ENCODE results near the gene BORCS8.
"Not testable (repeated sequence)": the region's sequence is repeated elsewhere in the genome, so short reads cannot be mapped to it uniquely, and the experiment has no call there.

The BORCS8 gene

DNA sequence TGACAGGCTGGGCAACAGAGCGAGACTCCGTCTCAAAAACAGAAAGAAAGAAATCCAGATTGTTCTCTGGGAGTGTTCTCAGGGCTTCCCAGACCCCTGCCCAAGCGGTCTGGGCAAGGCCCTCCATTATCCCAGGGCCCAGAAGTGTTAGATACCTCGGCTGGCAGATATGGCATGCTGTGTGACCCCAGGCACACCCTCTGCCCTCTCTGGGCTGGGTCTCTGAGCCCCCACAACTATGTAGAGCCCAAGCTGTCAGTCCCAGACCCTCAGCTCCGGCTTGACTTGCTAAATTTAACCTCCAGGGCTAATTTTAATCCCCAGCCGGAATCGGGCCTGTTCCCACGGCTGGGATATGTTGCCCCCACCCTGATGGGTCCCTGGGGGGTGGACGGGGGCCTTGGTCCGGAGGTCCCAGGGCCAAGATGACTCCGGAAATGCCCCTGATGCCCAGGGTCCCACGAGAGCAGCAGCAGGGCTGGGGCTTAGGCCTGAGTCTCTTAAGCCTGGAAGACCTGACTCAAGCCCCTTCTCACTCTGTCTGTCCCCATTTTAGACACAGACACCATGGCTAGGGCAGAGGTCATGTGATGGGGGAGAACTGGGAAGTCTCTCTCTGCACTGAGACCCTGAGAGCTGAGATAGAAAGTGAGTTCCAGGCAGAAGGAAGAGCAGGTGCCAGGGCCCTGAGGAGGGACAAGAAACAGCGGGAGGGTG is 39.1 kb downstream of the BORCS8 start:
- ATAC-seq (no peak), DNase-seq (ENCODE audit: low spot score in 2 of 2) (no peak)
- H3K36me3 Mint-ChIP-seq = peaks cover 25% of the 10 kb centered on the region
- no peak overlapping the region for H3K4me3 Mint-ChIP-seq
- H3K27ac Mint-ChIP-seq = no peak overlapping the region
- no peaks in the 10 kb centered on the region for H3K9me3 Mint-ChIP-seq
- H3K4me1 Mint-ChIP-seq = no peaks in the 10 kb centered on the region

DNA sequence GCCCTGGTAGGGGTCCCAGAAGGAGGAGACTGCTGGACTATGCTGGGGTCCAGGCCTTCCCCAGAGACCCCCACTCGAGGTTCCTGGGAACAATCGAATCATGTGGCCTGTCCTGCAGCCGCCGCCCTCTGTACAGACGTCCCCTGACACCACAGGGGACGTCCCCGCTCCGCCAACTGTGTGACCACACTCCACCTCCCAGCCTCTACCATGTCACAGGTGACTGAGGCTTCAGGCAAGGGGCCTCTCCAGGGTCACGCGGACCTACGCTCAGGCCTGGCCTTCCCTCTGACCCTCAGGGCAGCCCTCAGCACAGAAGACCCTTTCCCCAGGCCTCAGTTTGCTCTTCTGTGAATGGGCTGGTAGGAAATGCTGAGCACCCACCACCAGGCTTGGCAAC is 40.5 kb downstream of the BORCS8 start:
- no peak for DNase-seq (ENCODE audit: low spot score in 2 of 2)
- no peaks in the 10 kb centered on the region for H3K9me3 Mint-ChIP-seq

GRCh38 chr19:19149435-19149834 is 42.5 kb downstream of the BORCS8 start:
- no peak overlapping the region for H3K4me3 Mint-ChIP-seq
- no peaks in the 10 kb centered on the region for H3K4me1 Mint-ChIP-seq
- ATAC-seq (no peak), DNase-seq (ENCODE audit: low spot score in 2 of 2) (no peak)
- no peaks in the 10 kb centered on the region for H3K9me3 Mint-ChIP-seq
- no peak overlapping the region for H3K27ac Mint-ChIP-seq
- H3K36me3 Mint-ChIP-seq = peaks cover 17% of the 10 kb centered on the region

More for the DNA sequence above, 40.5 kb downstream of the BORCS8 start:
- Mint-ChIP-seq H3K27ac (no peak overlapping the region), H3K4me3 (no peak overlapping the region), H3K4me1 (no peaks in the 10 kb centered on the region), H3K36me3 (peaks cover 25% of the 10 kb centered on the region)
- ATAC-seq = peak; percentile 31

- not testable (repeated sequence) for ATAC-seq; DNase-seq (ENCODE audit: low spot score in 2 of 2); H3K4me1 Mint-ChIP-seq; H3K9me3 Mint-ChIP-seq; H3K4me3 Mint-ChIP-seq; H3K27ac Mint-ChIP-seq
- peaks cover 15% of the 10 kb centered on the region for H3K36me3 Mint-ChIP-seq
Observed at GRCh38 chr19:19148504-19148903, 43.4 kb downstream of the BORCS8 start.

GRCh38 chr19:19147344-19147743 is 44.6 kb downstream of the BORCS8 start:
- ATAC-seq (no peak), DNase-seq (ENCODE audit: low spot score in 2 of 2) (no peak)
- H3K36me3 Mint-ChIP-seq = peaks cover 15% of the 10 kb centered on the region
- no peak overlapping the region for H3K4me3 Mint-ChIP-seq
- H3K9me3 Mint-ChIP-seq = no peaks in the 10 kb centered on the region
- no peak overlapping the region for H3K27ac Mint-ChIP-seq
- H3K4me1 Mint-ChIP-seq = no peaks in the 10 kb centered on the region

- Mint-ChIP-seq H3K36me3 (peaks cover 15% of the 10 kb centered on the region), H3K27ac (peak overlapping the region; percentile 26), H3K4me3 (no peak overlapping the region), H3K9me3 (no peaks in the 10 kb centered on the region), H3K4me1 (no peaks in the 10 kb centered on the region)
- DNase-seq (ENCODE audit: low spot score in 2 of 2) (no peak), ATAC-seq (no peak)
Observed at GRCh38 chr19:19146865-19147264, 45.1 kb downstream of the BORCS8 start.

GRCh38 chr19:19145684-19146608 is 46.0 kb downstream of the BORCS8 start:
- no peaks in the 10 kb centered on the region for H3K9me3 Mint-ChIP-seq
- H3K27ac Mint-ChIP-seq = peak overlapping the region; percentile 26
- peaks cover 15% of the 10 kb centered on the region for H3K36me3 Mint-ChIP-seq
- no peak overlapping the region for H3K4me3 Mint-ChIP-seq
- H3K4me1 Mint-ChIP-seq = no peaks in the 10 kb centered on the region
- DNase-seq (ENCODE audit: low spot score in 2 of 2) = peak; percentile 96 to 99
- peak; percentile 80 for ATAC-seq

DNA sequence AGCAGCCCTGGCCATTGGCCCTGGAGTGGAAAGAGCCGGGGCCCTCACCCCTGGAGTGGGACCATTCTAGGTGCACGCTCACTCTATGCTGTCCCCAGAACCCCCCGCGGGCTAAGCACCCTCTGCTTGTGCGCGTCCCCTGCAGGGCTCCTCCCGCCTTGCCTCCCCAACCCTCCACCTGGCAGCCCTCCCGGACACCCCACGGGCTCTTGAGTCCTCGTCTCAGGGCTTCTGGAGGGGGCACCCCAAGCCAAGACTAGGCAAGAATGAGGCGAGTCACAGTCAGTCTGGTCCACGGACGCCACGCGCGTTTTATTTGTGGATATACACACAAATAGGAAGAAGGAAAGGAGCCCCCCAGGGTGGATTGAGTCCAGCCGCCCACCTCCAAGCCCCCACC is 46.7 kb downstream of the BORCS8 start:
- Mint-ChIP-seq H3K4me3 (no peak overlapping the region), H3K9me3 (no peaks in the 10 kb centered on the region), H3K36me3 (peaks cover 15% of the 10 kb centered on the region), H3K27ac (no peak overlapping the region), H3K4me1 (no peaks in the 10 kb centered on the region)
- DNase-seq (ENCODE audit: low spot score in 2 of 2) = no peak
- no peak for ATAC-seq

GRCh38 chr19:19142347-19142746 is 49.6 kb downstream of the BORCS8 start:
- no peak overlapping the region for H3K4me3 Mint-ChIP-seq
- DNase-seq (ENCODE audit: low spot score in 2 of 2) = no peak
- no peak overlapping the region for H3K27ac Mint-ChIP-seq
- no peak for ATAC-seq
- peaks cover 25% of the 10 kb centered on the region for H3K4me1 Mint-ChIP-seq
- no peaks in the 10 kb centered on the region for H3K9me3 Mint-ChIP-seq
- H3K36me3 Mint-ChIP-seq = peaks cover 7% of the 10 kb centered on the region

GRCh38 chr19:19140476-19140875 is 51.5 kb downstream of the BORCS8 start:
- H3K27ac Mint-ChIP-seq = no peak overlapping the region
- DNase-seq (ENCODE audit: low spot score in 2 of 2) = no peak

GRCh38 chr19:19139876-19140229 is 52.1 kb downstream of the BORCS8 start:
- no peak for ATAC-seq
- peaks cover 7% of the 10 kb centered on the region for H3K36me3 Mint-ChIP-seq
- no peak overlapping the region for H3K27ac Mint-ChIP-seq
- H3K4me3 Mint-ChIP-seq = no peak overlapping the region
- no peak for DNase-seq (ENCODE audit: low spot score in 2 of 2)
- H3K4me1 Mint-ChIP-seq = peaks cover 32% of the 10 kb centered on the region
- no peaks in the 10 kb centered on the region for H3K9me3 Mint-ChIP-seq

More at GRCh38 chr19:19140476-19140875, 51.5 kb downstream of the BORCS8 start:
- Mint-ChIP-seq H3K4me1 (peaks cover 32% of the 10 kb centered on the region), H3K36me3 (peaks cover 7% of the 10 kb centered on the region), H3K4me3 (no peak overlapping the region), H3K9me3 (no peaks in the 10 kb centered on the region)
- ATAC-seq = no peak

GRCh38 chr19:19138109-19138981 is 53.6 kb downstream of the BORCS8 start, which contains the start of gene TMEM161A:
Gene TMEM161A, minus strand, starts transcription at chr19:19138478. Its CDS starts 50 bp downstream, at chr19:19138428.
- Mint-ChIP-seq H3K4me3 (peak within 1 kb of the TSS; percentile 96), H3K9me3 (no peaks in the 10 kb centered on the region), H3K36me3 (peaks cover 7% of the 10 kb centered on the region), H3K27ac (peak within 1 kb of the TSS; percentile 98), H3K4me1 (peaks cover 32% of the 10 kb centered on the region)
- ATAC-seq = peak; percentile 100
- peak; percentile 93 to 98 for DNase-seq (ENCODE audit: low spot score in 2 of 2)

DNA sequence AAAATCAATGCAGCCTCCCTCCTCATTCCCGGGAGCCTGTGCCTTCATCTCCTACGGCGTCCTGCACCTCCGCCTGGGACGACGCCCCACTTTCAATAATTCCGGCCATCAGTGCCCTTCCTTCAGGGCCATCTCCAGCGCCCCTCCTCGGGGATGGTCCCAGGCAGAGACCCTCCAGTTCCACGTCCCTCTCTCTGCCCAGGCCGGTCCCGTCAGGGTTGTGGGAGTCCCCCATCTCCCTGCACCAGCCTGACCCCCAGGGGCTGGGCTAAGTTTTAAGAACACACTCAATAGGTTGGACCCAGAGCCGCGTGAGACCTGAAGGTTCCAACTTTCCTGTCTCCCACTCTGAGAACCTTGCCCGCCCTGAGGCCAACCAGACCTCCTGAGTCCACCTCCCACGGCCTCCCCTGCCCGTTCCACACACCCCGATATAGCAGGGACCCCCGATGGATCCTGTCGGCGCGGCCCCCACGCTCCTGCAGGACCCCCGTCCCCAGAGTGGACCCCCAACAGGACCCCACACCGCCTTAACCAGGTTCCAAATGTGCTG is 54.3 kb downstream of the BORCS8 start:
- no peak for DNase-seq (ENCODE audit: low spot score in 2 of 2)
- Mint-ChIP-seq H3K4me3 (peak overlapping the region; percentile 96), H3K36me3 (peaks cover 7% of the 10 kb centered on the region), H3K27ac (peak overlapping the region; percentile 98), H3K9me3 (no peaks in the 10 kb centered on the region), H3K4me1 (peaks cover 32% of the 10 kb centered on the region)
- no peak for ATAC-seq

GRCh38 chr19:19135713-19136112 is 56.2 kb downstream of the BORCS8 start:
- not testable (repeated sequence) for H3K36me3 Mint-ChIP-seq; DNase-seq (ENCODE audit: low spot score in 2 of 2); H3K27ac Mint-ChIP-seq; H3K9me3 Mint-ChIP-seq; ATAC-seq; H3K4me3 Mint-ChIP-seq
- H3K4me1 Mint-ChIP-seq = peaks cover 32% of the 10 kb centered on the region

Data from stimulated activated effector memory CD8-positive, alpha-beta T cell treated with anti-CD3 and anti-CD28 coated beads, Interleukin-12 subunit alpha, Interleukin-12 subunit beta, amount 100 ng/mL, for 72 hours (primary cell).